A549 (cell line): Measurements from ENCODE around the gene TUBGCP6.

Source experiments
- POLR2A ChIP-seq: IDR thresholded peaks from 2 replicates; pipeline ENCODE4 v1.6.1; 2012; ENCODE audit warnings: mild to moderate bottlenecking, low read length
- ZC3H11A ChIP-seq: fragments of 450-650 bp; IDR thresholded peaks from 2 replicates; pipeline ENCODE4 v1.6.1; 2014; ENCODE audit warnings: antibody characterized with exemption, mild to moderate bottlenecking
- TF ChIP-seq, protein P1 (sequence below): fragments of >200 bp; sonication (Bioruptor Twin); formaldehyde crosslinking; IDR thresholded peaks from 3 replicates; pipeline ENCODE4 v1.5.1; 2016

DNA sequence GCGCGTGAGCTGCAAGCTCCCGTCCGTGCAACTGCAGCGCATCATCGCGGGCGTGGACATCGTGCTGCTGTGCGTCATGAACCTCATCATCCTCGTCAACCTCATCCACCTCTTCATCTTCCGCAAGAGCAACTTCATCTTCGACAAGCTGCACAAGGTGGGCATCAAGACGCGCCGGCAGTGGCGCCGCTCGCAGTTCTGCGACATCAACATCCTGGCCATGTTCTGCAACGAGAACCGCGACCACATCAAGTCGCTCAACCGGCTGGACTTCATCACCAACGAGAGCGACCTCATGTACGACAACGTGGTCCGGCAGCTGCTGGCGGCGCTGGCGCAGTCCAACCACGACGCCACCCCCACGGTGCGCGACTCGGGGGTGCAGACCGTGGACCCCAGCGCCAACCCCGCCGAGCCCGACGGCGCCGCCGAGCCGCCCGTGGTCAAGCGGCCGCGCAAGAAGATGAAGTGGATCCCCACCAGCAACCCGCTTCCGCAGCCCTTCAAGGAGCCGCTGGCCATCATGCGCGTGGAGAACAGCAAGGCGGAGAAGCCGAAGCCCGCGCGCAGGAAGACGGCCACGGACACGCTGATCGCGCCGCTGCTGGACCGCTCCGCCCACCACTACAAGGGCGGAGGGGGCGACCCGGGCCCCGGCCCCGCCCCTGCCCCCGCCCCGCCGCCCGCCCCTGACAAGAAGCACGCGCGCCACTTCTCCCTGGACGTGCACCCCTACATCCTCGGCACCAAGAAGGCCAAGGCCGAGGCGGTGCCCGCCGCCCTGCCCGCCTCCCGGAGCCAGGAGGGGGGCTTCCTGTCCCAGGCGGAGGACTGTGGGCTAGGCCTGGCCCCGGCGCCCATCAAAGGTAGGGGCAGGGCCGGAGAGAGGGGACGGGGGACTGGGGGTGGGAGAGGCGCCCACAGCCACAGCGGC is 67.0 kb downstream of the TUBGCP6 start:
- TF ChIP-seq, protein P1, sequence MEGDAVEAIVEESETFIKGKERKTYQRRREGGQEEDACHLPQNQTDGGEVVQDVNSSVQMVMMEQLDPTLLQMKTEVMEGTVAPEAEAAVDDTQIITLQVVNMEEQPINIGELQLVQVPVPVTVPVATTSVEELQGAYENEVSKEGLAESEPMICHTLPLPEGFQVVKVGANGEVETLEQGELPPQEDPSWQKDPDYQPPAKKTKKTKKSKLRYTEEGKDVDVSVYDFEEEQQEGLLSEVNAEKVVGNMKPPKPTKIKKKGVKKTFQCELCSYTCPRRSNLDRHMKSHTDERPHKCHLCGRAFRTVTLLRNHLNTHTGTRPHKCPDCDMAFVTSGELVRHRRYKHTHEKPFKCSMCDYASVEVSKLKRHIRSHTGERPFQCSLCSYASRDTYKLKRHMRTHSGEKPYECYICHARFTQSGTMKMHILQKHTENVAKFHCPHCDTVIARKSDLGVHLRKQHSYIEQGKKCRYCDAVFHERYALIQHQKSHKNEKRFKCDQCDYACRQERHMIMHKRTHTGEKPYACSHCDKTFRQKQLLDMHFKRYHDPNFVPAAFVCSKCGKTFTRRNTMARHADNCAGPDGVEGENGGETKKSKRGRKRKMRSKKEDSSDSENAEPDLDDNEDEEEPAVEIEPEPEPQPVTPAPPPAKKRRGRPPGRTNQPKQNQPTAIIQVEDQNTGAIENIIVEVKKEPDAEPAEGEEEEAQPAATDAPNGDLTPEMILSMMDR: no peak
- TF ChIP-seq POLR2A (no peak), ZC3H11A (no peak)
